Stimulated activated CD8-positive, alpha-beta memory T cell treated with anti-CD3 and anti-CD28 coated beads, Interleukin-12 subunit alpha, Interleukin-12 subunit beta, amount 100 ng/mL, for 24 hours (primary cell): Measurements from ENCODE around the gene HS6ST2.

Source experiments
- DNase-seq: peaks from one replicate; pipeline ENCODE4 v3.0.0-alpha.2; 2020; ENCODE audit errors: extremely low read depth

Gene HS6ST2

DNA sequence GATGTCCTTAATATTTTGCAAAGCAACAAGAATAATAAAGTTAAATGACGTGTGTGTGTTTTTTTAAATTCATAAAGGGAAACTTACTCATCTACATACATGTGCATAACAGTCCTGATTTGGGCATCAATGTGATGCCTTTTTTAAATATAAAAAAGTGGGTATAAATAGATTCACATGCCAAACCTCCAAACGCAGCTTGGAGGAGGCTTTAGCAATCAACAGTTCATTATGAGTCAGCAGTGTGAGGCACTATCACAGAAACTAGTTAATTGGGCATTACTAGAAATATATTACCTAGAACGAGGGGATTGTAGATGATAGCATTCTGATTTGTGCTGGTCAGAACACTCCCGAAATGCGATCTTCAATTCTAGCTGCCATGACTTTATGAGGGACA is 115.1 kb downstream of the HS6ST2 start:
- no peak for DNase-seq

GRCh38 chrX:132842460-132843238 is 115.8 kb downstream of the HS6ST2 start:
- no peak for DNase-seq

- DNase-seq, result no peak
Observed at GRCh38 chrX:132837967-132838366, 120.5 kb downstream of the HS6ST2 start.

DNA sequence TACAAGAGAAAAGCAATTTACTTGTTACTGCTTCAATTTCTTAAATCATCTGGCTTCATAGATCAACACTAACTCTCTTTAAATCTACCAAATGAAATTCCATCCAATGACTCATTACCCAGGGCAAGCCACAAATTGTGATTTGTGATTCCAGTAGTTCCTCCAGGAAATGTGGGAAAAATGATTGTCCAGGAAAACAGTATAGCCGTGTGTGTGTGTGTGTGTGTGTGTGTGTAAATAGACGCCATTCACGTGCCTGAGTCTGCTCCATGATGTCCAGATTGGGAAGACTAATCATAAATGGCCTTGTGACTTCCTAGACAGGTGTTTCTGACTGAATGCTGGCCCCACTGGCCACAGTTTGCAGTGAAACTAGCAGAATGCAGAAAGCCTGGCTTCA is 121.3 kb downstream of the HS6ST2 start:
- no peak for DNase-seq

- no peak for DNase-seq
Observed at GRCh38 chrX:132836471-132836870, 122.0 kb downstream of the HS6ST2 start.

- no peak for DNase-seq
Observed at GRCh38 chrX:132834741-132835140, 123.7 kb downstream of the HS6ST2 start.

DNA sequence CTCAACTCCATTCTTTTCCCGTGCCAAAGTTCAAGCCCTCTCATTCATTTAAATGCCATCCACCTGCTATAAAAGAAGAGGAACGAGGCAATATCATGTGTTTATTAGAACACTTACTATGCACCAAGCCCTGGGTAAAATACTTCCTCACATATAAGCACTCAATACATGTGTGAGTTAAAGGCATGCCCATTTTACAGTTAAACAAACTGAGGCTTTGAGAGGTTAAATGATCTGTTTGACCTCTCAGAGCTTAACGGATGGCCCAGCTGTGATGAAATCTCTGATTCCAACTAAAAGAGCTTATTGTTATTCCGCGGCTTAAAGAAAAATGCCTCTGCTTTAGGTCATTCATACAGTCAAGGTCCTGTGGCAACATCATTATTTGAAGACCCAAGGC is 124.3 kb downstream of the HS6ST2 start:
- no peak for DNase-seq

DNA sequence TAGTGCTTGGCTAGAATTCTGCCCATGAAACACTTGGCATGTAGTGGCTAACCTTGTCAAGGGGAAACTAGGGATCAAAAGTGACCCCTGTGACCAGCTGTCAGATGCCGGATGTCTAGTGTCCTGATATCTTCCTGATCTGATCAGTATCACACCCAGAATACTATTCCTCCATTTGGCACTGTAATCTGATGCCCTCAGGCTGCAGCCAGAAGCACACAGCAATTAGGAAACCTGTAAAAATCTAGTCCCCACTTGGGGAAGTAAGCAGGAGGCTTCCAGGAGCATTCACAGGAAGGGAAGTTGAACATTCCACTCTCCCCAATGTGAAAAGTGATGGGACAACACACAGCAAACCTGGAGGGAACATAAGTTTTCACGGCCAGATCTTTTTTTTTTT is 125.1 kb downstream of the HS6ST2 start:
- DNase-seq, result no peak

- no peak for DNase-seq
Observed at GRCh38 chrX:132831336-132831973, 127.0 kb downstream of the HS6ST2 start.

- DNase-seq, result no peak
Observed at GRCh38 chrX:132822634-132823012, 135.8 kb downstream of the HS6ST2 start.

GRCh38 chrX:132821974-132822633 is 136.3 kb downstream of the HS6ST2 start:
- DNase-seq, result no peak

GRCh38 chrX:132820675-132821074 is 137.8 kb downstream of the HS6ST2 start:
- DNase-seq, result no peak

- no peak for DNase-seq
Observed at GRCh38 chrX:132819711-132820264, 138.6 kb downstream of the HS6ST2 start.

DNA sequence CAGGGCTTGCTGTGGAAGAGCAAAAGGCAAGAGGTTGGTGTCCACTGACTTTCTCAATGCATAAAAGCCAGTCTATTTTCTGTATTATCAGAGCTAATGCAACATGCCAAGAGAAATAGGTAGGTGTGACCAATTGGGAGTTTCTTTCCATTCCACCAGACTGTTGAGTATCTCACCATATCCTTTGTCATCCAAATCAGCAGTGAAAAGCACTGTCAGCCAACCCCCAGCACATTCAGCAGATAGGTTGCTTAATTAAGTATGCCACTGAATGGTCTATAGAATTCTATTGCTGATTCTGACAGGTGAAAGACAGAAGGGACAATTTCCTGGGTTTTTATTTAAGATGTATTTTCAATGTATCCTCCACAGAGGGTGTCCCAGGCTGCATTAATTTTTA is 139.8 kb downstream of the HS6ST2 start:
- DNase-seq, result no peak

DNA sequence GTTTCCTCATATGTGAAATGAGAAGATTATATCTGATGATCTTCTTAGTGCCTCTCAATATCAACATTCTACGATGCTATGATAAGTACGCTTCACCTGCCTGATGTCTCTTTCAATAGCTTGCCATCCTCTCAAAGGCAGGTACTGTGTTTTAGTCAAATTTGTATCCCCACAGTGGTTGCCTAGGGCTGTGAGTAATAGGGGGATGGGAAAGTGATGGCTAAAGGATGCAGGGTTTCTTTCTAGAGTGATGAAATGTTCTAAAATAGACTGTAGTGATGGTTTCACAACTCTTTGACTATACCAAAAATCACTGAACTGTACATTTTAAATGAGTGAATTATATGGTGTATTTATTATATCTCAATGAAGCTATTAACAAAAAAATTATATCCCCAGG is 142.8 kb downstream of the HS6ST2 start:
- no peak for DNase-seq

GRCh38 chrX:132810964-132811712 is 147.3 kb downstream of the HS6ST2 start:
- DNase-seq, result no peak

GRCh38 chrX:132810488-132810887 is 147.9 kb downstream of the HS6ST2 start:
- no peak for DNase-seq

GRCh38 chrX:132809581-132809980 is 148.8 kb downstream of the HS6ST2 start:
- DNase-seq, result no peak

GRCh38 chrX:132807411-132808030 is 150.9 kb downstream of the HS6ST2 start:
- no peak for DNase-seq

DNA sequence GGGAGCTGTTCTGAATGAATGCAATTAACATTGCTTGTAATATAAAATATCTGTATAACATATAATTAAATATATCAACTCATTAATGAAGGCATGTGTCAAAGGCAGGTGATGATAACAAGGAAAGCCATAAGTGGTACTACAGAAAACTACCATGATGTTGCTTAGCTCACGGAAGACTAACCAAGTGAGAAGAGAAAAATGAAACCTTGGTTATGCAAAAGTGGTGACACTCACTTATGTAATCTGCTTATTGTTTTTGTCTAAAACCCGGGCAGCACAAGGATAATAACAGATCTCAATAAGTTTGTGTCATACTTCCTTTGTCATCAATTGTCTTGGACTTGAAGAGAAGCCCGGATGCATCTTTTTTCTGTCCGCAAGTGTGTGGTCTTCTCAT is 156.4 kb downstream of the HS6ST2 start:
- DNase-seq, result no peak

- DNase-seq, result no peak
Observed at GRCh38 chrX:132795181-132795580, 163.2 kb downstream of the HS6ST2 start.

DNA sequence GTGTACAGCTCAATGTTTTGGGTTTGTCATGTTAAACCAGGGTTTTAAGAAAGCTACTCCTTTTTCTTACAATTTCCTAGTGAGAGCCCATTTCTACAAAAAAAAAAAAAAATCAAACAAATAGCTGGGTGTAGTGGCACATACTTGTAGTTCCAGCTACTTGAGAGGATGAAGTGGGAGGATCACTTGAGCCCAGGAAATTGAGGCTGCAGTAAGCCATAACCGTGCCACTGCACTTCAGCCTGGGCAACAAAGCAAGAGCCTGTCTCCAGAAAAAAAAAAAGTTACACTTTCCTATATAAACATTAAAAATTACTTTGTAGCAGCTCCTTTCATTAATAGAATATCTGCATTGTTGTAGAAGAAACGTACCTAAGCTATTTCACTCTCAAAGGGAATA is 166.7 kb downstream of the HS6ST2 start:
- no peak for DNase-seq
